ENCODE measurements around the gene DBH. TPM values are rescaled to one million over a fixed set of nuclear protein-coding genes. Genes with fewer than 3 reads are reported as not detected.
A peak's percentile ranks its signal among the peaks of the same experiment; 100 is the strongest.

DBH gene
- polyA plus RNA-seq, 3 donors = not detected

DNA sequence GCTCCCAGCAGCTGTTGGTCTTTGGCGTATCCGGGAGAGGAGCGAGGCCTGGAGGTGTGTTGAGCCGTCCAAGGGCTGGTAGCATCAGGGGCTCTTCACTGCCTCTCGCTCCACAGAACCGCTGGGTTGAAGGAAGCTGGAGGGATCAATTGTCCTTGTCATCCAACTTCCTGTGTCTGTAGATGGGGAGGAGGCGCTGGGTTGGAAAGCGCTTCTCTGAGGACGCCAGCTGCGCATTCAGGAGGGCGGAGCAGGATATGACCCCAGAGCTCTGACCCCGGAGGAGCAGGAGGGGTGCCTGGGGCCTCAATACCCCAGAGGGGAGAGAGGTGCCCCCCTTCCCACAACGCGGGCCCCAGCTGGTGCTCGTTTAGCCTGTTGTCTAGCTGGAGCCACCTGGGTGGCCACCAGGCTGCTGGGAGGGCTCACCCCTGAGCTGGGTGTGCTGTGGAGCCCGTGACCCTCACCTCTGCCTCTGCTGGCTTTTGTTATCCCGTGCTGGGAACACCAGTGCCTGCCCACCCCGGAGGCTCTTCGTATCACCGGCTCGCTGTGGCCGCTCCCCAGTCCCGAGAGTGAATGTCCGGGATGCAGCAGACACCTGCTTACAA is 2.0 kb upstream of the DBH start:
- no peak for DNase-seq
- H4K20me1 ChIP-seq (ENCODE audit: insufficient read depth, low read length) = no peaks in the 10 kb centered on the region
- Mint-ChIP-seq H3K4me1 (no peaks in the 10 kb centered on the region), H3K4me3 (no peak overlapping the region), H3K27me3 (ENCODE audit: low read depth in 3 of 3) (peaks cover 2 to 16% (median 6%) of the 10 kb centered on the region in 3 donors), H3K27ac (no peak overlapping the region), H3K36me3 (no peaks in the 10 kb centered on the region), H3K9me3 (no peaks in the 10 kb centered on the region)
- H3K27me3 ChIP-seq (ENCODE audit: control insufficient read depth in 2 of 2, insufficient read depth in 2 of 2, low read length in 2 of 2) = no peaks in the 10 kb centered on the region
- no peak overlapping the region for H2AFZ ChIP-seq (ENCODE audit: insufficient read depth, low read depth, low read length, poor library complexity, severe bottlenecking)
- no peaks in the 10 kb centered on the region for H3K79me2 ChIP-seq (ENCODE audit: insufficient read depth, low read length)
- H3K4me1 ChIP-seq (ENCODE audit: control insufficient read depth in 1 of 2, insufficient read depth in 2 of 2, low read length in 2 of 2) = no peaks in the 10 kb centered on the region
- H3K4me2 ChIP-seq (replicated peaks; ENCODE audit: extremely low read depth, low read length, poor library complexity, severe bottlenecking) = no peak overlapping the region
- TF ChIP-seq, protein P1, sequence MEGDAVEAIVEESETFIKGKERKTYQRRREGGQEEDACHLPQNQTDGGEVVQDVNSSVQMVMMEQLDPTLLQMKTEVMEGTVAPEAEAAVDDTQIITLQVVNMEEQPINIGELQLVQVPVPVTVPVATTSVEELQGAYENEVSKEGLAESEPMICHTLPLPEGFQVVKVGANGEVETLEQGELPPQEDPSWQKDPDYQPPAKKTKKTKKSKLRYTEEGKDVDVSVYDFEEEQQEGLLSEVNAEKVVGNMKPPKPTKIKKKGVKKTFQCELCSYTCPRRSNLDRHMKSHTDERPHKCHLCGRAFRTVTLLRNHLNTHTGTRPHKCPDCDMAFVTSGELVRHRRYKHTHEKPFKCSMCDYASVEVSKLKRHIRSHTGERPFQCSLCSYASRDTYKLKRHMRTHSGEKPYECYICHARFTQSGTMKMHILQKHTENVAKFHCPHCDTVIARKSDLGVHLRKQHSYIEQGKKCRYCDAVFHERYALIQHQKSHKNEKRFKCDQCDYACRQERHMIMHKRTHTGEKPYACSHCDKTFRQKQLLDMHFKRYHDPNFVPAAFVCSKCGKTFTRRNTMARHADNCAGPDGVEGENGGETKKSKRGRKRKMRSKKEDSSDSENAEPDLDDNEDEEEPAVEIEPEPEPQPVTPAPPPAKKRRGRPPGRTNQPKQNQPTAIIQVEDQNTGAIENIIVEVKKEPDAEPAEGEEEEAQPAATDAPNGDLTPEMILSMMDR (IDR thresholded peaks at IDR 0.05) = no peak
- no peak overlapping the region for H3K27ac ChIP-seq (ENCODE audit: low read depth in 1 of 2, low read length in 2 of 2)
- intact Hi-C loops (cut with micrococcal nuclease) = no loop called here
- 69% methylated on average over 18 of the region's 24 CpGs for WGBS (ENCODE audit: insufficient coverage)
- no peak overlapping the region for H3K9ac ChIP-seq (ENCODE audit: insufficient read depth, low read length, poor library complexity, severe bottlenecking)
- no peaks in the 10 kb centered on the region for H3K9me3 ChIP-seq (replicated peaks in 1 of 2; ENCODE audit: control insufficient read depth in 1 of 2, insufficient read depth in 1 of 2, low read length in 2 of 2)
- no peaks in the 10 kb centered on the region for H3K36me3 ChIP-seq (replicated peaks in 1 of 2; ENCODE audit: control insufficient read depth in 1 of 2, insufficient read depth in 2 of 2, low read length in 2 of 2)
- no peak overlapping the region for H3K4me3 ChIP-seq (replicated peaks in 1 of 3; ENCODE audit: low read depth in 2 of 3, low read length in 3 of 3)

DNA sequence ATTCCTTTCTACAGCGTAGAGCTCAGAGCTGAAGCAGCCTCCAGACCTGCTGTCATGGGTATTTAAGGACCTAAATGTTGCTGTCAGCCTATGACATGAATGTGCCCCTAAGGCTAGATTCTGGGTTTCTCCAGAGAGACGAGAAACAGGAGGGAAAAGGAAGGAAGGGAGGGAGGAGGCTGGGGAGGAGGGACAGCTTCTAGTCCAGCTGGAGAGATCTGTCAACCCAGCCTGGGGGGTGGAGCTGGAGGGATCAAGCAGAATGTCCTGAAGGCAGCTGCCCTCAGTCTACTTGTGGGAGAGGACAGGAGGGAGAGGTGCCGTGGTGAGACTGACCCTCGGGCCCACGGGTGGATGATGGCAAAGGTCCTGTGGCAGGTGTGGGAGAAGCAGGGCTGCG is 1.1 kb upstream of the DBH start:
- no peak for DNase-seq
- H3K27me3 ChIP-seq (ENCODE audit: control insufficient read depth in 2 of 2, insufficient read depth in 2 of 2, low read length in 2 of 2) = no peaks in the 10 kb centered on the region
- no peaks in the 10 kb centered on the region for H4K20me1 ChIP-seq (ENCODE audit: insufficient read depth, low read length)
- Mint-ChIP-seq H3K4me3 (no peak overlapping the region), H3K36me3 (no peaks in the 10 kb centered on the region), H3K4me1 (no peaks in the 10 kb centered on the region), H3K27ac (peak overlapping the region in 1 of 7 donors; percentile 80), H3K9me3 (no peaks in the 10 kb centered on the region), H3K27me3 (ENCODE audit: low read depth in 3 of 3) (peaks cover 2 to 16% (median 10%) of the 10 kb centered on the region in 3 donors)
- TF ChIP-seq, protein P1 (IDR thresholded peaks at IDR 0.05) = no peak
- no peaks in the 10 kb centered on the region for H3K79me2 ChIP-seq (ENCODE audit: insufficient read depth, low read length)
- H3K4me2 ChIP-seq (replicated peaks; ENCODE audit: extremely low read depth, low read length, poor library complexity, severe bottlenecking) = no peak overlapping the region
- H3K9me3 ChIP-seq (replicated peaks in 1 of 2; ENCODE audit: control insufficient read depth in 1 of 2, insufficient read depth in 1 of 2, low read length in 2 of 2) = no peaks in the 10 kb centered on the region
- no peak overlapping the region for H3K4me3 ChIP-seq (replicated peaks in 1 of 3; ENCODE audit: low read depth in 2 of 3, low read length in 3 of 3)
- intact Hi-C loops (cut with micrococcal nuclease) = no loop called here
- no peak overlapping the region for H3K9ac ChIP-seq (ENCODE audit: insufficient read depth, low read length, poor library complexity, severe bottlenecking)
- WGBS (ENCODE audit: insufficient coverage) = 68% methylated on average over 6 of the region's 6 CpGs
- H3K36me3 ChIP-seq (replicated peaks in 1 of 2; ENCODE audit: control insufficient read depth in 1 of 2, insufficient read depth in 2 of 2, low read length in 2 of 2) = no peaks in the 10 kb centered on the region
- no peak overlapping the region for H3K27ac ChIP-seq (ENCODE audit: low read depth in 1 of 2, low read length in 2 of 2)
- H2AFZ ChIP-seq (ENCODE audit: insufficient read depth, low read depth, low read length, poor library complexity, severe bottlenecking) = no peak overlapping the region
- no peaks in the 10 kb centered on the region for H3K4me1 ChIP-seq (ENCODE audit: control insufficient read depth in 1 of 2, insufficient read depth in 2 of 2, low read length in 2 of 2)

All from CD14-positive monocyte (primary cell).